K562 (cell line): ENCODE data around the gene SFMBT2. TPM values are rescaled to one million over a fixed set of nuclear protein-coding genes. Genes with fewer than 3 reads are reported as not detected.

ENCODE experiments used
- ATF1 ChIP-seq, 2 experiments: fragments of 450-650 bp in 1 of 2; IDR thresholded peaks; 2 replicates each; pipeline ENCODE4 v1.6.1; 2016; ENCODE audit warnings: missing compliant biosample characterization in 1 of 2, missing genetic modification characterization in 1 of 2
- CREM ChIP-seq: IDR thresholded peaks from 2 replicates; pipeline ENCODE4 v1.6.1; 2014; ENCODE audit warnings: antibody characterized with exemption, low read depth
- CXXC5 ChIP-seq: fragments of 250-450 bp; sonication (Bioruptor Pico); IDR thresholded peaks from 2 replicates; pipeline ENCODE4 v1.8.0; 2022; ENCODE audit warnings: inconsistent platforms, mild to moderate bottlenecking, moderate library complexity
- EGR1 ChIP-seq: fragments of 450-650 bp; conservative IDR thresholded peaks from 2 replicates; pipeline ENCODE4 v1.6.1; 2017; ENCODE audit warnings: mild to moderate bottlenecking
- ELF1 ChIP-seq: fragments of 200-800 bp; sonication (Bioruptor generic); IDR thresholded peaks from 2 replicates; pipeline ENCODE4 v1.6.1; 2016; ENCODE audit warnings: missing genetic modification characterization, missing compliant biosample characterization
- ETV5 ChIP-seq: sonication (generic); formaldehyde crosslinking; IDR thresholded peaks from 2 replicates; pipeline ENCODE4 v1.4.0; 2020; ENCODE audit warnings: low read depth, mild to moderate bottlenecking, missing genetic modification reagents
- FOXK2 ChIP-seq, 2 experiments: fragments of 450-650 bp; IDR thresholded peaks in 1 of 2; conservative IDR thresholded peaks in 1 of 2; 2 replicates each; pipeline ENCODE4 v1.6.1; 2016; ENCODE audit warnings: low read depth in 2 of 2, mild to moderate bottlenecking in 1 of 2
- FOXM1 ChIP-seq, 2 experiments: fragments of 450-650 bp in 1 of 2; sonication (generic) in 1 of 2; formaldehyde crosslinking in 1 of 2; IDR thresholded peaks; 2 replicates each; pipeline versions ENCODE4 v1.6.1 to v1.9.0; 2017 to 2022; ENCODE audit warnings: low read depth in 2 of 2, mild to moderate bottlenecking in 2 of 2, missing genetic modification reagents in 1 of 2, moderate library complexity in 1 of 2
- HIVEP1 ChIP-seq: fragments of 250-450 bp; sonication (Bioruptor Pico); IDR thresholded peaks from 2 replicates; pipeline ENCODE4 v1.4.0; 2020; ENCODE audit warnings: mild to moderate bottlenecking
- MYNN ChIP-seq, 2 experiments: sonication (generic); formaldehyde crosslinking in 1 of 2; IDR thresholded peaks; 2 replicates each; pipeline versions ENCODE4 v1.5.0 to v1.6.1; 2016 to 2020; ENCODE audit warnings: antibody characterized with exemption in 1 of 2, missing genetic modification reagents in 1 of 2
- PTBP1 ChIP-seq: fragments of 200-400 bp; formaldehyde crosslinking; IDR thresholded peaks from 2 replicates; pipeline ENCODE4 v1.6.1; 2017; ENCODE audit warnings: low read depth, low read length
- PTTG1 ChIP-seq: fragments of 450-650 bp; IDR thresholded peaks from 2 replicates; pipeline ENCODE4 v1.6.1; 2016; ENCODE audit warnings: low read depth, mild to moderate bottlenecking, missing genetic modification characterization, missing compliant biosample characterization
- SMARCE1 ChIP-seq: fragments of 450-650 bp; IDR thresholded peaks from 2 replicates; pipeline ENCODE4 v1.7.1; 2016; ENCODE audit warnings: mild to moderate bottlenecking
- STAT5A ChIP-seq: IDR thresholded peaks from 2 replicates; pipeline ENCODE4 v1.6.1; 2012; ENCODE audit warnings: low read length, inconsistent platforms, borderline replicate concordance
- TAF1 ChIP-seq: IDR thresholded peaks from 2 replicates; pipeline ENCODE4 v1.6.1; 2011; ENCODE audit warnings: mild to moderate bottlenecking, low read length, moderate library complexity; ENCODE audit not compliant: insufficient read depth, control insufficient read depth, severe bottlenecking; ENCODE audit errors: extremely low read depth
- YY1 ChIP-seq, 3 experiments: IDR thresholded peaks; 2 replicates each; pipeline ENCODE4 v1.6.1; 2011; ENCODE audit warnings: low read length in 2 of 3, mild to moderate bottlenecking in 2 of 3, moderate library complexity in 2 of 3, borderline replicate concordance in 1 of 3, control low read depth in 1 of 3, low read depth in 1 of 3; ENCODE audit not compliant: insufficient read depth in 3 of 3, insufficient replicate concordance in 2 of 3, control insufficient read depth in 1 of 3, insufficient read length in 1 of 3; ENCODE audit errors: extremely low read depth in 1 of 3
- ZNF24 ChIP-seq: fragments of 450-650 bp; IDR thresholded peaks from 2 replicates; pipeline ENCODE4 v1.6.1; 2016
- polyA plus RNA-seq, 8 experiments: library from polyadenylated mRNA; depleted of rRNA in 4 of 8; stranded (reverse) in 5 of 8; unstranded in 3 of 8; fragments of >200 nt; fragmentation: Nextera tagmentation in 2 of 8; fragmentation: Illumina TruSeq in 1 of 8; extraction: Ambion mirVana in 2 of 8; extraction: Trizol in 1 of 8; gene quantifications; 2 replicates each; pipeline versions ENCODE4 v1.2.1 to v1.2.3, GENCODE V29; 2011 to 2014; ENCODE audit warnings: inconsistent platforms in 1 of 8, missing spikeins in 1 of 8
- total RNA-seq, 7 experiments: library from RNA; depleted of rRNA in 6 of 7; stranded (reverse); fragments of >200 nt in 6 of 7; fragmentation: Illumina TruSeq in 2 of 7; extraction: Trizol in 2 of 7; gene quantifications; 2 replicates each; pipeline versions ENCODE4 v1.2.1 to v1.2.3, GENCODE V29; 2011 to 2021; ENCODE audit warnings: low replicate concordance in 1 of 7
- TF ChIP-seq, protein P1 (sequence below): sonication (generic); formaldehyde crosslinking; IDR thresholded peaks from 2 replicates; pipeline ENCODE4 v1.8.0; 2022; ENCODE audit warnings: missing genetic modification reagents, mild to moderate bottlenecking, moderate library complexity, borderline replicate concordance
- TF ChIP-seq, protein P2 (sequence below): fragments of 250-450 bp; sonication (Bioruptor Pico); IDR thresholded peaks from 2 replicates; pipeline ENCODE4 v1.9.0; 2021; ENCODE audit warnings: mild to moderate bottlenecking, inconsistent platforms
- TF ChIP-seq, protein P3 (sequence below), 2 experiments: IDR thresholded peaks in 1 of 2; conservative IDR thresholded peaks in 1 of 2; 2 replicates each; pipeline ENCODE4 v1.6.1; 2016; ENCODE audit warnings: low read depth in 2 of 2, mild to moderate bottlenecking in 1 of 2, missing compliant biosample characterization in 1 of 2, missing genetic modification characterization in 1 of 2, moderate library complexity in 1 of 2

Gene SFMBT2
- total and polyA plus RNA-seq, 9 of the 15 experiments (the other 6 are each of a cell fraction or from before 2014, with no cell fraction given): 1.2 to 13.6 (median 7.6) TPM

GRCh38 chr10:7251696-7252465 lies 159.0 kb downstream of the SFMBT2 start (continued):
- TF ChIP-seq YY1 (IDR thresholded peaks at IDR 0.05; ENCODE audit: borderline replicate concordance in 1 of 3, control insufficient read depth in 1 of 3, extremely low read depth in 1 of 3, insufficient read depth in 3 of 3, insufficient read length in 1 of 3, insufficient replicate concordance in 2 of 3, low read depth in 1 of 3, low read length in 2 of 3) (peak in 1 of 3 experiments; percentile 33), ATF1 (CRISPR knock-in tag; IDR thresholded peaks at IDR 0.05) (no peak), ATF1 (tag; IDR thresholded peaks at IDR 0.05) (peak; percentile 29; the same call in 1 of the 2 replicates), STAT5A (peak; percentile 84), CXXC5 (CRISPR knock-in tag) (peak; percentile 58), CREM (peak; percentile 63), ELF1 (tag) (peak; percentile 80), FOXK2 (conservative IDR thresholded peaks at IDR 0.05 in 1 of 2, IDR thresholded peaks at IDR 0.05 in 1 of 2; ENCODE audit: low read depth in 2 of 2) (peak; percentile 62 to 78; a peak in 3 of 4 replicates), HIVEP1 (CRISPR knock-in tag) (0 out of 2 replicates have a peak, but pooled peaks have one; percentile 14), EGR1 (no peak), MYNN (IDR thresholded peaks at IDR 0.05) (peak; percentile 41; the same call in 1 of the 2 replicates), MYNN (CRISPR knock-in tag; IDR thresholded peaks at IDR 0.05) (no peak), SMARCE1 (peak; percentile 64), PTBP1 (no peak), ZNF24 (no peak), TAF1 (peak; percentile 24), ETV5 (CRISPR knock-in tag) (peak; percentile 82), PTTG1 (tag) (no peak), FOXM1 (IDR thresholded peaks at IDR 0.05; ENCODE audit: low read depth) (peak; percentile 67; the same call in 1 of the 2 replicates), FOXM1 (CRISPR knock-in tag; IDR thresholded peaks at IDR 0.05; ENCODE audit: low read depth) (no peak)
- TF ChIP-seq, protein P1, sequence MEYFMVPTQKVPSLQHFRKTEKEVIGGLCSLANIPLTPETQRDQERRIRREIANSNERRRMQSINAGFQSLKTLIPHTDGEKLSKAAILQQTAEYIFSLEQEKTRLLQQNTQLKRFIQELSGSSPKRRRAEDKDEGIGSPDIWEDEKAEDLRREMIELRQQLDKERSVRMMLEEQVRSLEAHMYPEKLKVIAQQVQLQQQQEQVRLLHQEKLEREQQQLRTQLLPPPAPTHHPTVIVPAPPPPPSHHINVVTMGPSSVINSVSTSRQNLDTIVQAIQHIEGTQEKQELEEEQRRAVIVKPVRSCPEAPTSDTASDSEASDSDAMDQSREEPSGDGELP (CRISPR knock-in tag): peak; percentile 65
- TF ChIP-seq, protein P2, sequence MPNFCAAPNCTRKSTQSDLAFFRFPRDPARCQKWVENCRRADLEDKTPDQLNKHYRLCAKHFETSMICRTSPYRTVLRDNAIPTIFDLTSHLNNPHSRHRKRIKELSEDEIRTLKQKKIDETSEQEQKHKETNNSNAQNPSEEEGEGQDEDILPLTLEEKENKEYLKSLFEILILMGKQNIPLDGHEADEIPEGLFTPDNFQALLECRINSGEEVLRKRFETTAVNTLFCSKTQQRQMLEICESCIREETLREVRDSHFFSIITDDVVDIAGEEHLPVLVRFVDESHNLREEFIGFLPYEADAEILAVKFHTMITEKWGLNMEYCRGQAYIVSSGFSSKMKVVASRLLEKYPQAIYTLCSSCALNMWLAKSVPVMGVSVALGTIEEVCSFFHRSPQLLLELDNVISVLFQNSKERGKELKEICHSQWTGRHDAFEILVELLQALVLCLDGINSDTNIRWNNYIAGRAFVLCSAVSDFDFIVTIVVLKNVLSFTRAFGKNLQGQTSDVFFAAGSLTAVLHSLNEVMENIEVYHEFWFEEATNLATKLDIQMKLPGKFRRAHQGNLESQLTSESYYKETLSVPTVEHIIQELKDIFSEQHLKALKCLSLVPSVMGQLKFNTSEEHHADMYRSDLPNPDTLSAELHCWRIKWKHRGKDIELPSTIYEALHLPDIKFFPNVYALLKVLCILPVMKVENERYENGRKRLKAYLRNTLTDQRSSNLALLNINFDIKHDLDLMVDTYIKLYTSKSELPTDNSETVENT: no peak
- TF ChIP-seq, protein P3, sequence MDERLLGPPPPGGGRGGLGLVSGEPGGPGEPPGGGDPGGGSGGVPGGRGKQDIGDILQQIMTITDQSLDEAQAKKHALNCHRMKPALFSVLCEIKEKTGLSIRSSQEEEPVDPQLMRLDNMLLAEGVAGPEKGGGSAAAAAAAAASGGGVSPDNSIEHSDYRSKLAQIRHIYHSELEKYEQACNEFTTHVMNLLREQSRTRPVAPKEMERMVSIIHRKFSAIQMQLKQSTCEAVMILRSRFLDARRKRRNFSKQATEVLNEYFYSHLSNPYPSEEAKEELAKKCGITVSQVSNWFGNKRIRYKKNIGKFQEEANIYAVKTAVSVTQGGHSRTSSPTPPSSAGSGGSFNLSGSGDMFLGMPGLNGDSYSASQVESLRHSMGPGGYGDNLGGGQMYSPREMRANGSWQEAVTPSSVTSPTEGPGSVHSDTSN (CRISPR knock-in tag; IDR thresholded peaks at IDR 0.05; ENCODE audit: low read depth): peak; percentile 81
- TF ChIP-seq, protein P3 (tag; conservative IDR thresholded peaks at IDR 0.05; ENCODE audit: low read depth): peak; percentile 96
